GM23338 (cell line): ENCODE measurements around the gene MPO. TPM values are rescaled to one million over a fixed set of nuclear protein-coding genes. Genes with fewer than 3 reads are reported as not detected.

Experiments
- ATAC-seq: fragments of 200-7000 bp; cut with Tn5 transposase; 3 replicates; pipeline ENCODE4 v1.9.1; 2020
- DNase-seq: peaks from one replicate; pipeline ENCODE4 v3.0.0-alpha.2; 2015; ENCODE audit warnings: low spot score
- H2AFZ ChIP-seq: fragments of 200-600 bp; sonication (generic); 2 replicates; pipeline ENCODE4 v1.8.0; 2016; ENCODE audit warnings: antibody characterized with exemption, mild to moderate bottlenecking, moderate library complexity
- H3F3A ChIP-seq: fragments of 200-600 bp; sonication (generic); replicated peaks from 2 replicates; pipeline ENCODE4 v1.8.0; 2017; ENCODE audit warnings: antibody characterized with exemption, mixed run types, low read depth
- H3K27ac ChIP-seq: fragments of 200-600 bp; sonication (generic); 2 replicates; pipeline ENCODE4 v1.6.1; 2016; ENCODE audit warnings: low read depth
- H3K27me3 ChIP-seq: fragments of 200-600 bp; sonication (generic); 2 replicates; pipeline ENCODE4 v1.8.0; 2016; ENCODE audit warnings: mild to moderate bottlenecking, mixed run types, moderate library complexity; ENCODE audit not compliant: insufficient read depth
- H3K36me3 ChIP-seq: fragments of 200-600 bp; sonication (generic); 2 replicates; pipeline ENCODE4 v1.8.0; 2016; ENCODE audit warnings: mild to moderate bottlenecking; ENCODE audit not compliant: insufficient read depth
- H3K4me1 ChIP-seq: fragments of 200-600 bp; sonication (generic); 2 replicates; pipeline ENCODE4 v1.8.0; 2016; ENCODE audit warnings: mild to moderate bottlenecking, moderate library complexity; ENCODE audit not compliant: insufficient read depth
- H3K4me2 ChIP-seq: fragments of 200-600 bp; sonication (generic); 2 replicates; pipeline ENCODE4 v1.7.1; 2017; ENCODE audit warnings: mixed run types
- H3K4me3 ChIP-seq: fragments of 200-600 bp; sonication (generic); 2 replicates; pipeline ENCODE4 v1.6.1; 2016; ENCODE audit warnings: mixed run types
- H3K79me2 ChIP-seq: fragments of 200-600 bp; sonication (generic); replicated peaks from 2 replicates; pipeline ENCODE4 v1.8.0; 2017; ENCODE audit warnings: mild to moderate bottlenecking; ENCODE audit not compliant: insufficient read depth
- H3K9me2 ChIP-seq: fragments of 200-600 bp; sonication (generic); 2 replicates; pipeline ENCODE4 v1.8.0; 2017; ENCODE audit not compliant: insufficient read depth
- H4K20me1 ChIP-seq: fragments of 200-600 bp; sonication (generic); replicated peaks from 2 replicates; pipeline ENCODE4 v1.8.0; 2017; ENCODE audit warnings: mild to moderate bottlenecking; ENCODE audit not compliant: insufficient read depth
- H3K27ac Mint-ChIP-seq: 2 replicates; pipeline ENCODE4 v1.8.0; 2020; ENCODE audit warnings: inconsistent platforms, mild to moderate bottlenecking, moderate library complexity, mixed read lengths
- H3K27me3 Mint-ChIP-seq: 3 replicates; pipeline ENCODE4 v1.8.0; 2022; ENCODE audit warnings: low read depth, mild to moderate bottlenecking, moderate library complexity, mixed read lengths, inconsistent platforms; ENCODE audit not compliant: insufficient read depth, poor library complexity
- H3K36me3 Mint-ChIP-seq: 3 replicates; pipeline ENCODE4 v1.8.0; 2021; ENCODE audit warnings: low read depth, mild to moderate bottlenecking, inconsistent platforms, moderate library complexity, mixed read lengths
- H3K4me1 Mint-ChIP-seq: 3 replicates; pipeline ENCODE4 v1.8.0; 2020; ENCODE audit warnings: mild to moderate bottlenecking, inconsistent platforms, mixed read lengths
- H3K4me3 Mint-ChIP-seq: 3 replicates; pipeline ENCODE4 v1.8.0; 2021; ENCODE audit warnings: moderate library complexity, mild to moderate bottlenecking, inconsistent platforms, mixed read lengths
- H3K9me3 Mint-ChIP-seq: 3 replicates; pipeline ENCODE4 v1.8.0; 2020; ENCODE audit warnings: moderate library complexity, mild to moderate bottlenecking, inconsistent platforms, mixed read lengths
- CREB1 ChIP-seq: fragments of 250-450 bp; sonication (Bioruptor Pico); IDR thresholded peaks from 2 replicates; pipeline ENCODE4 v1.5.0; 2020; ENCODE audit warnings: low read depth, mild to moderate bottlenecking, moderate library complexity
- EZH2 ChIP-seq: fragments of 200-600 bp; sonication (generic); IDR thresholded peaks from one replicate; pipeline ENCODE4 v1.8.0; 2017; ENCODE audit warnings: antibody characterized with exemption, mild to moderate bottlenecking, low read depth; ENCODE audit not compliant: unreplicated experiment
- EZH2phosphoT487 ChIP-seq: fragments of 200-600 bp; sonication (generic); IDR thresholded peaks from one replicate; pipeline ENCODE4 v1.8.1; 2018; ENCODE audit warnings: antibody characterized with exemption; ENCODE audit not compliant: unreplicated experiment
- JUNB ChIP-seq: IDR thresholded peaks from one replicate; pipeline ENCODE4 v1.6.1; 2016; ENCODE audit warnings: antibody characterized with exemption; ENCODE audit not compliant: unreplicated experiment
- NANOG ChIP-seq: IDR thresholded peaks from 2 replicates; pipeline ENCODE4 v1.6.1; 2016; ENCODE audit warnings: antibody characterized with exemption, borderline replicate concordance
- POLR2AphosphoS5 ChIP-seq: IDR thresholded peaks from 2 replicates; pipeline ENCODE4 v1.6.1; 2016; ENCODE audit warnings: antibody characterized with exemption, low read depth
- STAT1 ChIP-seq: IDR thresholded peaks from one replicate; pipeline ENCODE4 v1.6.1; 2016; ENCODE audit warnings: antibody characterized with exemption; ENCODE audit not compliant: unreplicated experiment
- ZNF114 ChIP-seq: fragments of 250-450 bp; sonication (Bioruptor Pico); IDR thresholded peaks from 2 replicates; pipeline ENCODE4 v1.5.0; 2020; ENCODE audit warnings: mild to moderate bottlenecking, moderate library complexity
- ZNF331 ChIP-seq: fragments of 250-450 bp; sonication (Bioruptor Pico); IDR thresholded peaks from 2 replicates; pipeline ENCODE4 v1.5.0; 2020; ENCODE audit warnings: low read depth, mild to moderate bottlenecking, moderate library complexity
- polyA plus RNA-seq: library from polyadenylated mRNA; unstranded; fragments of >200 nt; fragmentation: Nextera tagmentation; extraction: Ambion mirVana; gene quantifications from 2 replicates; pipeline ENCODE4 v1.2.1, GENCODE V29; 2016
- total RNA-seq: library from RNA; depleted of rRNA; stranded (reverse); fragments of >200 nt; shearing (Covaris generic); gene quantifications from 2 replicates; pipeline ENCODE4 v1.2.3, GENCODE V29; 2014
- TF ChIP-seq, protein P1 (sequence below): IDR thresholded peaks from one replicate; pipeline ENCODE4 v1.6.1; 2018; ENCODE audit warnings: antibody characterized with exemption; ENCODE audit not compliant: unreplicated experiment
- TF ChIP-seq, protein P2 (sequence below): IDR thresholded peaks from 2 replicates; pipeline ENCODE4 v1.6.1; 2016; ENCODE audit warnings: antibody characterized with exemption
- TF ChIP-seq, protein P3 (sequence below): fragments of 250-450 bp; sonication (Bioruptor Pico); IDR thresholded peaks from 2 replicates; pipeline ENCODE4 v1.5.0; 2020; ENCODE audit warnings: mild to moderate bottlenecking, moderate library complexity
- TF ChIP-seq, protein P4 (sequence below), 2 experiments: fragments of 200-600 bp in 1 of 2; sonication (generic) in 1 of 2; conservative IDR thresholded peaks; 2 replicates each; pipeline versions ENCODE4 v1.5.1 to v1.6.1; 2016 to 2017; ENCODE audit warnings: antibody characterized with exemption in 2 of 2, low read depth in 2 of 2, mild to moderate bottlenecking in 2 of 2, moderate library complexity in 1 of 2

MPO gene
- total and polyA plus RNA-seq, 2 experiments from 2014 or later, result 0.08 TPM; not detected in 1

DNA sequence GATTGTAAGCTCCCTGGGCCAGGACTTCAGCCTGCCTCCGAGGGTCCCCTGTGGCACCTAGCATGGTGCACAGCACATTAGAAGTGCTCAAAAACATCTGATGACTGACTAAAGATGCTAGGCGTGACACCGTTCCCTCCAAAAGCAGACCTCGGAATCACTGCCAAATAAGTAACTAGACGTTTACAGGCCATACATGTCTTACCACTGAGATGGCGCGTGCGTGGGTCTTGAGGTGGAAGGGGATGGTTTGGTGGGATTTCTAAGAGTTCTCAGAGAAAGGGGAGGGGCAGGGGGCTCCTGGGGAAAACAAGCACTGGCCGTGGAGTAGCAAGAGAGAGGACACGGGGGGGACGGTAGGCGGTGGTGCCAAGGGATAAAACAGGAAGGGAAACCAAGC, 12.4 kb downstream of the MPO start:
- Histone ChIP-seq H3K36me3 (no peaks in the 10 kb centered on the region), H4K20me1 (no peaks in the 10 kb centered on the region), H2AFZ (no peak overlapping the region), H3K27ac (no peak overlapping the region), H3K4me3 (no peak overlapping the region), H3K4me2 (no peak overlapping the region), H3K27me3 (peaks cover 3% of the 10 kb centered on the region; the same call in 1 of the 2 replicates), H3K4me1 (no peaks in the 10 kb centered on the region), H3K9me2 (no peaks in the 10 kb centered on the region), H3K79me2 (no peaks in the 10 kb centered on the region), H3F3A (no peaks in the 10 kb centered on the region)
- no peak for TF ChIP-seq STAT1
- TF ChIP-seq ZNF114, result no peak
- TF ChIP-seq POLR2AphosphoS5, result no peak
- TF ChIP-seq, protein P1, sequence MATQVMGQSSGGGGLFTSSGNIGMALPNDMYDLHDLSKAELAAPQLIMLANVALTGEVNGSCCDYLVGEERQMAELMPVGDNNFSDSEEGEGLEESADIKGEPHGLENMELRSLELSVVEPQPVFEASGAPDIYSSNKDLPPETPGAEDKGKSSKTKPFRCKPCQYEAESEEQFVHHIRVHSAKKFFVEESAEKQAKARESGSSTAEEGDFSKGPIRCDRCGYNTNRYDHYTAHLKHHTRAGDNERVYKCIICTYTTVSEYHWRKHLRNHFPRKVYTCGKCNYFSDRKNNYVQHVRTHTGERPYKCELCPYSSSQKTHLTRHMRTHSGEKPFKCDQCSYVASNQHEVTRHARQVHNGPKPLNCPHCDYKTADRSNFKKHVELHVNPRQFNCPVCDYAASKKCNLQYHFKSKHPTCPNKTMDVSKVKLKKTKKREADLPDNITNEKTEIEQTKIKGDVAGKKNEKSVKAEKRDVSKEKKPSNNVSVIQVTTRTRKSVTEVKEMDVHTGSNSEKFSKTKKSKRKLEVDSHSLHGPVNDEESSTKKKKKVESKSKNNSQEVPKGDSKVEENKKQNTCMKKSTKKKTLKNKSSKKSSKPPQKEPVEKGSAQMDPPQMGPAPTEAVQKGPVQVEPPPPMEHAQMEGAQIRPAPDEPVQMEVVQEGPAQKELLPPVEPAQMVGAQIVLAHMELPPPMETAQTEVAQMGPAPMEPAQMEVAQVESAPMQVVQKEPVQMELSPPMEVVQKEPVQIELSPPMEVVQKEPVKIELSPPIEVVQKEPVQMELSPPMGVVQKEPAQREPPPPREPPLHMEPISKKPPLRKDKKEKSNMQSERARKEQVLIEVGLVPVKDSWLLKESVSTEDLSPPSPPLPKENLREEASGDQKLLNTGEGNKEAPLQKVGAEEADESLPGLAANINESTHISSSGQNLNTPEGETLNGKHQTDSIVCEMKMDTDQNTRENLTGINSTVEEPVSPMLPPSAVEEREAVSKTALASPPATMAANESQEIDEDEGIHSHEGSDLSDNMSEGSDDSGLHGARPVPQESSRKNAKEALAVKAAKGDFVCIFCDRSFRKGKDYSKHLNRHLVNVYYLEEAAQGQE, result no peak
- TF ChIP-seq, protein P2, sequence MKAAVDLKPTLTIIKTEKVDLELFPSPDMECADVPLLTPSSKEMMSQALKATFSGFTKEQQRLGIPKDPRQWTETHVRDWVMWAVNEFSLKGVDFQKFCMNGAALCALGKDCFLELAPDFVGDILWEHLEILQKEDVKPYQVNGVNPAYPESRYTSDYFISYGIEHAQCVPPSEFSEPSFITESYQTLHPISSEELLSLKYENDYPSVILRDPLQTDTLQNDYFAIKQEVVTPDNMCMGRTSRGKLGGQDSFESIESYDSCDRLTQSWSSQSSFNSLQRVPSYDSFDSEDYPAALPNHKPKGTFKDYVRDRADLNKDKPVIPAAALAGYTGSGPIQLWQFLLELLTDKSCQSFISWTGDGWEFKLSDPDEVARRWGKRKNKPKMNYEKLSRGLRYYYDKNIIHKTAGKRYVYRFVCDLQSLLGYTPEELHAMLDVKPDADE, result no peak
- TF ChIP-seq ZNF331, result no peak
- TF ChIP-seq, protein P3, sequence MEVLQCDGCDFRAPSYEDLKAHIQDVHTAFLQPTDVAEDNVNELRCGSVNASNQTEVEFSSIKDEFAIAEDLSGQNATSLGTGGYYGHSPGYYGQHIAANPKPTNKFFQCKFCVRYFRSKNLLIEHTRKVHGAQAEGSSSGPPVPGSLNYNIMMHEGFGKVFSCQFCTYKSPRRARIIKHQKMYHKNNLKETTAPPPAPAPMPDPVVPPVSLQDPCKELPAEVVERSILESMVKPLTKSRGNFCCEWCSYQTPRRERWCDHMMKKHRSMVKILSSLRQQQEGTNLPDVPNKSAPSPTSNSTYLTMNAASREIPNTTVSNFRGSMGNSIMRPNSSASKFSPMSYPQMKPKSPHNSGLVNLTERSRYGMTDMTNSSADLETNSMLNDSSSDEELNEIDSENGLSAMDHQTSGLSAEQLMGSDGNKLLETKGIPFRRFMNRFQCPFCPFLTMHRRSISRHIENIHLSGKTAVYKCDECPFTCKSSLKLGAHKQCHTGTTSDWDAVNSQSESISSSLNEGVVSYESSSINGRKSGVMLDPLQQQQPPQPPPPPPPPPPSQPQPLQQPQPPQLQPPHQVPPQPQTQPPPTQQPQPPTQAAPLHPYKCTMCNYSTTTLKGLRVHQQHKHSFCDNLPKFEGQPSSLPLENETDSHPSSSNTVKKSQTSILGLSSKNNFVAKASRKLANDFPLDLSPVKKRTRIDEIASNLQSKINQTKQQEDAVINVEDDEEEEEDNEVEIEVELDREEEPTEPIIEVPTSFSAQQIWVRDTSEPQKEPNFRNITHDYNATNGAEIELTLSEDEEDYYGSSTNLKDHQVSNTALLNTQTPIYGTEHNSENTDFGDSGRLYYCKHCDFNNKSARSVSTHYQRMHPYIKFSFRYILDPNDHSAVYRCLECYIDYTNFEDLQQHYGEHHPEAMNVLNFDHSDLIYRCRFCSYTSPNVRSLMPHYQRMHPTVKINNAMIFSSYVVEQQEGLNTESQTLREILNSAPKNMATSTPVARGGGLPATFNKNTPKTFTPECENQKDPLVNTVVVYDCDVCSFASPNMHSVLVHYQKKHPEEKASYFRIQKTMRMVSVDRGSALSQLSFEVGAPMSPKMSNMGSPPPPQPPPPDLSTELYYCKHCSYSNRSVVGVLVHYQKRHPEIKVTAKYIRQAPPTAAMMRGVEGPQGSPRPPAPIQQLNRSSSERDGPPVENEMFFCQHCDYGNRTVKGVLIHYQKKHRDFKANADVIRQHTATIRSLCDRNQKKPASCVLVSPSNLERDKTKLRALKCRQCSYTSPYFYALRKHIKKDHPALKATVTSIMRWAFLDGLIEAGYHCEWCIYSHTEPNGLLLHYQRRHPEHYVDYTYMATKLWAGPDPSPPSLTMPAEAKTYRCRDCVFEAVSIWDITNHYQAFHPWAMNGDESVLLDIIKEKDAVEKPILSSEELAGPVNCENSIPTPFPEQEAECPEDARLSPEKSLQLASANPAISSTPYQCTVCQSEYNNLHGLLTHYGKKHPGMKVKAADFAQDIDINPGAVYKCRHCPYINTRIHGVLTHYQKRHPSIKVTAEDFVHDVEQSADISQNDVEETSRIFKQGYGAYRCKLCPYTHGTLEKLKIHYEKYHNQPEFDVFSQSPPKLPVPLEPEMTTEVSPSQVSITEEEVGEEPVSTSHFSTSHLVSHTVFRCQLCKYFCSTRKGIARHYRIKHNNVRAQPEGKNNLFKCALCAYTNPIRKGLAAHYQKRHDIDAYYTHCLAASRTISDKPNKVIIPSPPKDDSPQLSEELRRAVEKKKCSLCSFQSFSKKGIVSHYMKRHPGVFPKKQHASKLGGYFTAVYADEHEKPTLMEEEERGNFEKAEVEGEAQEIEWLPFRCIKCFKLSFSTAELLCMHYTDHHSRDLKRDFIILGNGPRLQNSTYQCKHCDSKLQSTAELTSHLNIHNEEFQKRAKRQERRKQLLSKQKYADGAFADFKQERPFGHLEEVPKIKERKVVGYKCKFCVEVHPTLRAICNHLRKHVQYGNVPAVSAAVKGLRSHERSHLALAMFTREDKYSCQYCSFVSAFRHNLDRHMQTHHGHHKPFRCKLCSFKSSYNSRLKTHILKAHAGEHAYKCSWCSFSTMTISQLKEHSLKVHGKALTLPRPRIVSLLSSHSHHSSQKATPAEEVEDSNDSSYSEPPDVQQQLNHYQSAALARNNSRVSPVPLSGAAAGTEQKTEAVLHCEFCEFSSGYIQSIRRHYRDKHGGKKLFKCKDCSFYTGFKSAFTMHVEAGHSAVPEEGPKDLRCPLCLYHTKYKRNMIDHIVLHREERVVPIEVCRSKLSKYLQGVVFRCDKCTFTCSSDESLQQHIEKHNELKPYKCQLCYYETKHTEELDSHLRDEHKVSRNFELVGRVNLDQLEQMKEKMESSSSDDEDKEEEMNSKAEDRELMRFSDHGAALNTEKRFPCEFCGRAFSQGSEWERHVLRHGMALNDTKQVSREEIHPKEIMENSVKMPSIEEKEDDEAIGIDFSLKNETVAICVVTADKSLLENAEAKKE (CRISPR knock-in tag), result no peak
- TF ChIP-seq NANOG, result no peak
- no peak for TF ChIP-seq EZH2phosphoT487
- no peak for TF ChIP-seq CREB1
- TF ChIP-seq JUNB, result no peak
- TF ChIP-seq, protein P4, sequence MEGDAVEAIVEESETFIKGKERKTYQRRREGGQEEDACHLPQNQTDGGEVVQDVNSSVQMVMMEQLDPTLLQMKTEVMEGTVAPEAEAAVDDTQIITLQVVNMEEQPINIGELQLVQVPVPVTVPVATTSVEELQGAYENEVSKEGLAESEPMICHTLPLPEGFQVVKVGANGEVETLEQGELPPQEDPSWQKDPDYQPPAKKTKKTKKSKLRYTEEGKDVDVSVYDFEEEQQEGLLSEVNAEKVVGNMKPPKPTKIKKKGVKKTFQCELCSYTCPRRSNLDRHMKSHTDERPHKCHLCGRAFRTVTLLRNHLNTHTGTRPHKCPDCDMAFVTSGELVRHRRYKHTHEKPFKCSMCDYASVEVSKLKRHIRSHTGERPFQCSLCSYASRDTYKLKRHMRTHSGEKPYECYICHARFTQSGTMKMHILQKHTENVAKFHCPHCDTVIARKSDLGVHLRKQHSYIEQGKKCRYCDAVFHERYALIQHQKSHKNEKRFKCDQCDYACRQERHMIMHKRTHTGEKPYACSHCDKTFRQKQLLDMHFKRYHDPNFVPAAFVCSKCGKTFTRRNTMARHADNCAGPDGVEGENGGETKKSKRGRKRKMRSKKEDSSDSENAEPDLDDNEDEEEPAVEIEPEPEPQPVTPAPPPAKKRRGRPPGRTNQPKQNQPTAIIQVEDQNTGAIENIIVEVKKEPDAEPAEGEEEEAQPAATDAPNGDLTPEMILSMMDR (conservative IDR thresholded peaks at IDR 0.05; ENCODE audit: low read depth in 2 of 2), result no peak
- no peak for TF ChIP-seq EZH2
- no peak for DNase-seq
- Mint-ChIP-seq H3K36me3 (no peaks in the 10 kb centered on the region), H3K27ac (no peak overlapping the region; the same call in 1 of the 2 replicates), H3K27me3 (peaks cover 9% of the 10 kb centered on the region), H3K4me3 (no peak overlapping the region), H3K4me1 (no peaks in the 10 kb centered on the region), H3K9me3 (no peaks in the 10 kb centered on the region)
- ATAC-seq, result no peak
